ENCODE measurements around the gene CSNK1G1.
"Not testable (repeated sequence)": the region's sequence is repeated elsewhere in the genome, so short reads cannot be mapped to it uniquely, and the experiment has no call there.

CSNK1G1 gene

DNA sequence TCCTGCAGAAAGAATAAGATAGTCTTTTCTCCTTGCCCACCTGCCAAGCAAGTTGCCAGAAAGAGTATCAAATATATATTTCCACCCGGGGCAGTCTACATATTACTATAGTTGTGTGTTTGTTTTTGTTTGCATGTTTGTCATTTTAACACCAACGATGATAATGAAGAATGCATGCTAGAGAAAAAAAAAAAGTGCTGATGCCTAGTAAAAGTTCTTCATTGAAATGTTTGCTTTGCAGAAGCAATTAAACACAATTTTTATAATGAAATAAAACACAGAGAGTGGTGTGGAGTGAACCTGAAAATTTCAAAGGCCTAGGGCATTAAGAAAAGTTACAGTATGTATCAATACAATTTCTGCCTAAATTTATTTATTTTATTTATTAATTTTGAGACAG is 27.8 kb upstream of the CSNK1G1 start:
- Histone ChIP-seq H2BK15ac (ENCODE audit: low read length) (no peak overlapping the region), H3K36me3 (replicated peaks in 1 of 2; ENCODE audit: control insufficient read depth in 2 of 2, insufficient read depth in 2 of 2, low read length in 2 of 2) (peaks cover 0 to 14% of the 10 kb centered on the region in 2 donors), H3K4me1 (ENCODE audit: control insufficient read depth in 2 of 2, insufficient read depth in 1 of 2, low read depth in 1 of 2, low read length in 2 of 2) (peaks cover 0 to 4% of the 10 kb centered on the region in 2 donors), H3K4me3 (ENCODE audit: low read length in 2 of 2) (no peak overlapping the region), H3K14ac (ENCODE audit: low read length) (no peak overlapping the region), H3K4ac (ENCODE audit: low read length) (no peak overlapping the region), H2BK12ac (ENCODE audit: low read length) (no peak overlapping the region), H3K18ac (ENCODE audit: low read length) (no peak overlapping the region), H4K91ac (ENCODE audit: low read depth, low read length, poor library complexity) (no peak overlapping the region), H3K27ac (replicated peaks; ENCODE audit: low read length) (no peak overlapping the region), H4K8ac (ENCODE audit: low read depth, low read length) (no peak overlapping the region), H3K23ac (ENCODE audit: low read depth, low read length, poor library complexity) (no peak overlapping the region), H2AFZ (ENCODE audit: low read length) (no peak overlapping the region), H3K9ac (ENCODE audit: low read depth, low read length, poor library complexity) (no peak overlapping the region), H3K27me3 (ENCODE audit: control insufficient read depth in 3 of 3, insufficient read depth in 3 of 3, low read depth in 1 of 3, low read length in 3 of 3) (no peaks in the 10 kb centered on the region), H2AK5ac (ENCODE audit: low read depth, low read length) (no peak overlapping the region), H3K9me3 (replicated peaks in 1 of 2; ENCODE audit: control insufficient read depth in 2 of 2, insufficient read depth in 1 of 2, low read depth in 1 of 2, low read length in 2 of 2) (no peaks in the 10 kb centered on the region), H3K4me2 (ENCODE audit: insufficient read depth, low read length, poor library complexity, severe bottlenecking) (no peak overlapping the region), H2BK5ac (ENCODE audit: low read length) (no peak overlapping the region), H2BK120ac (ENCODE audit: low read depth, low read length) (no peak overlapping the region), H3K79me1 (ENCODE audit: low read depth, low read length) (no peaks in the 10 kb centered on the region)
- no peak for DNase-seq (ENCODE audit: low spot score)
- WGBS, 2 donors (ENCODE audit: extremely low coverage in 2 of 2, insufficient read length in 2 of 2, insufficient replicate concordance in 1 of 2), result no CpG with 5 or more reads among the region's 2 CpGs

DNA sequence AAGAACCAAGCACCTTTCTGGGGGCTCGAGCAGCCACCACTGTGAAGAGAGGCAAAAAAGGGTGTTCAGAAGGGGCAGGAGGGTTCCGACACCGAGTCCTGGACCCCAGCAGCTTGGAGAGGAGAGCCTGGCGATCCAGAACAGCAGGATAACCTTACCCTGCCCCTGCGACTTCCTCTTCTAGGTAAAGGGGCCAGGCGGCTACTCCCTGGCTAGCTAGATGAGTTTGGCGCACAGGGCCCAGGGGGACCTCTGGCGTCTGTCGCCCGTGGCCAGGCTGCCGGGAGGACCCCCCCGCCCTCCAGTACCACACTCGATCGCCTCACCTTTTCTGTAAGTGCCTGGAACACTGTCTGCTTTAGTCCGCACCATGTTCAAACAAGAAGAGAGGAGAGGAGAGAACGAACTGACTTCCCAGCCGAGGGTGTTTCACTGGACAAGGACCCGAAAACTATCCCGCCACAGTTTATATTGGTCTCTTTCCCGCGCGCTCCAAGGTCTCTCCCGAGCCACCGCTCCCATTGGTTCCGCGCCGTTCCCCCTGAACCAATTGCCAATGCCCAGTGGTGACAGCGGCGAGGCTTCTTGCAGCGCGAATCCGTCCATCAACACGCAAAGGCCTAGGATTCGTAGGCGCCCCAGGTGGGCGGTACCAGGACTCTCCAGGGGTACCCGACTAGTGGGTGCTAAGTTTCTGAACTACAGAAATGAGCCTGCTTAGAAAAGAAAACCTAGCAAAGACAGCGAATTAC is 25.2 kb upstream of the CSNK1G1 start, which contains the start of gene PCLAF:
TSS of gene PCLAF (minus strand) at position 442 of the 752 bp plus-strand sequence. CDS start at position 372, 70 bp downstream.
- H3K23ac ChIP-seq (ENCODE audit: low read depth, low read length, poor library complexity), result no peak within 1 kb of the TSS
- no CpG with 5 or more reads among the region's 38 CpGs for WGBS, 2 donors (ENCODE audit: extremely low coverage in 2 of 2, insufficient read length in 2 of 2, insufficient replicate concordance in 1 of 2)

DNA sequence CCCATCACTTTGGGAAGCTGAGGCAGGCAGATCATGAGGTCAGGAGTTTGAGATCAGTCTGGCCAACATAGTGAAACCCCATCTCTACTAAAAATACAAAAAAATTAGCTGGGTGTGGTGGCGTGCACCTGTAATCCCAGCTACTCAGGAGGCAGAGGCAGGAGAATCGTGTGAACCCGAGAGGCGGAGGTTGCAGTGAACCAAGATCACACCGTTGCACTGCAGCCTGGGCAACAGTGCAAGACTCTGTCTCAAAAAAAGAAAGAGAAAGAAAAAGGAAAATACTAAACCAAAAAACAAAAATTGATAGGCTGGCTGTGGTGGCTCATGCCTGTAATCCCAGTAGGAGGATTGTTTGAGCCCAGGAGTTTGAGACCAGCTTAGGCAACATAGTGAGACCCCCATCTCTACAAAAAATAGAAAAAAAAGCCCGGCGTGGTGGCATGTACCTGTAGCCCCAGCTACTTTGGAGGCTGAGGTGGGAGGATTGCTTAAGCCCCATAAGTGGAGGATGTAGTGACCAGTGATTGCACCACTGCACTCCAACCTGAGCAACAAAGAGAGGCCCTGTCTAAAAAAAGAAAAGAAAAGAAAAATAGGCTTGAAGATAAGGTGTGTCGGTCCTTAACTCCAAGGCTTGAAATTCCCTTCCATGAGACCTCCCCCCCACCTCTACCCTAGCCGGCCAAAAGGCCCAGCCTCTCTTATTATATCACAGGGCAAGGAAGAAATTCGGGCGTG is 24.3 kb upstream of the CSNK1G1 start:
- no CpG with 5 or more reads among the region's 11 CpGs for WGBS, 2 donors (ENCODE audit: extremely low coverage in 2 of 2, insufficient read length in 2 of 2, insufficient replicate concordance in 1 of 2)
- not testable (repeated sequence) for H2BK12ac ChIP-seq (ENCODE audit: low read length); H3K18ac ChIP-seq (ENCODE audit: low read length); H4K8ac ChIP-seq (ENCODE audit: low read depth, low read length); H3K79me1 ChIP-seq (ENCODE audit: low read depth, low read length); H3K23ac ChIP-seq (ENCODE audit: low read depth, low read length, poor library complexity); H3K27me3 ChIP-seq (ENCODE audit: control insufficient read depth in 3 of 3, insufficient read depth in 3 of 3, low read depth in 1 of 3, low read length in 3 of 3); H2BK15ac ChIP-seq (ENCODE audit: low read length); H3K9me3 ChIP-seq (replicated peaks in 1 of 2; ENCODE audit: control insufficient read depth in 2 of 2, insufficient read depth in 1 of 2, low read depth in 1 of 2, low read length in 2 of 2); H2BK5ac ChIP-seq (ENCODE audit: low read length); H3K27ac ChIP-seq (replicated peaks; ENCODE audit: low read length); H2AK5ac ChIP-seq (ENCODE audit: low read depth, low read length); DNase-seq (ENCODE audit: low spot score); H3K14ac ChIP-seq (ENCODE audit: low read length); H3K4me1 ChIP-seq (ENCODE audit: control insufficient read depth in 2 of 2, insufficient read depth in 1 of 2, low read depth in 1 of 2, low read length in 2 of 2); H2BK120ac ChIP-seq (ENCODE audit: low read depth, low read length); H4K91ac ChIP-seq (ENCODE audit: low read depth, low read length, poor library complexity); H3K4ac ChIP-seq (ENCODE audit: low read length)
- H2AFZ ChIP-seq (ENCODE audit: low read length), result peak overlapping the region; percentile 88
- H3K9ac ChIP-seq (ENCODE audit: low read depth, low read length, poor library complexity), result peak overlapping the region; percentile 89
- peak overlapping the region; percentile 59 to 87 for H3K4me3 ChIP-seq (ENCODE audit: low read length in 2 of 2)
- peak overlapping the region; percentile 60 for H3K4me2 ChIP-seq (ENCODE audit: insufficient read depth, low read length, poor library complexity, severe bottlenecking)
- peaks cover 2 to 45% of the 10 kb centered on the region in 2 donors for H3K36me3 ChIP-seq (replicated peaks in 1 of 2; ENCODE audit: control insufficient read depth in 2 of 2, insufficient read depth in 2 of 2, low read length in 2 of 2)

More for the DNA sequence above, 25.2 kb upstream of the CSNK1G1 start, which contains the start of gene PCLAF:
- H2BK15ac ChIP-seq (ENCODE audit: low read length), result no peak within 1 kb of the TSS
- H3K4me1 ChIP-seq (ENCODE audit: control insufficient read depth in 2 of 2, insufficient read depth in 1 of 2, low read depth in 1 of 2, low read length in 2 of 2), result peaks cover 0 to 4% of the 10 kb centered on the region in 2 donors
- no peak within 1 kb of the TSS for H4K8ac ChIP-seq (ENCODE audit: low read depth, low read length)
- no peak within 1 kb of the TSS for H4K91ac ChIP-seq (ENCODE audit: low read depth, low read length, poor library complexity)
- H2BK120ac ChIP-seq (ENCODE audit: low read depth, low read length), result no peak within 1 kb of the TSS
- no peak within 1 kb of the TSS for H3K14ac ChIP-seq (ENCODE audit: low read length)
- peak within 1 kb of the TSS; percentile 59 to 87 for H3K4me3 ChIP-seq (ENCODE audit: low read length in 2 of 2)
- peak within 1 kb of the TSS; percentile 60 for H3K4me2 ChIP-seq (ENCODE audit: insufficient read depth, low read length, poor library complexity, severe bottlenecking)
- H2BK5ac ChIP-seq (ENCODE audit: low read length), result no peak within 1 kb of the TSS
- H2AK5ac ChIP-seq (ENCODE audit: low read depth, low read length), result no peak within 1 kb of the TSS
- peak within 1 kb of the TSS; percentile 89 for H3K9ac ChIP-seq (ENCODE audit: low read depth, low read length, poor library complexity)
- H3K9me3 ChIP-seq (replicated peaks in 1 of 2; ENCODE audit: control insufficient read depth in 2 of 2, insufficient read depth in 1 of 2, low read depth in 1 of 2, low read length in 2 of 2), result no peaks in the 10 kb centered on the region
- peak within 1 kb of the TSS; percentile 53 for H3K27ac ChIP-seq (replicated peaks; ENCODE audit: low read length)
- peak within 1 kb of the TSS; percentile 88 for H2AFZ ChIP-seq (ENCODE audit: low read length)
- no peak within 1 kb of the TSS for H3K4ac ChIP-seq (ENCODE audit: low read length)
- no peaks in the 10 kb centered on the region for H3K27me3 ChIP-seq (ENCODE audit: control insufficient read depth in 3 of 3, insufficient read depth in 3 of 3, low read depth in 1 of 3, low read length in 3 of 3)
- peak; percentile 87 for DNase-seq (ENCODE audit: low spot score)
- no peaks in the 10 kb centered on the region for H3K79me1 ChIP-seq (ENCODE audit: low read depth, low read length)
- no peak within 1 kb of the TSS for H2BK12ac ChIP-seq (ENCODE audit: low read length)
- peaks cover 0 to 36% of the 10 kb centered on the region in 2 donors for H3K36me3 ChIP-seq (replicated peaks in 1 of 2; ENCODE audit: control insufficient read depth in 2 of 2, insufficient read depth in 2 of 2, low read length in 2 of 2)
- peak within 1 kb of the TSS; percentile 86 for H3K18ac ChIP-seq (ENCODE audit: low read length)

Measured in neuronal stem cell (in vitro differentiated cells).